SK-N-SH treated with all-trans-retinoic acid at 6 μM for 48 hours (cell line): ENCODE results near the gene PEMT.

Source experiments
- ATAC-seq: fragments of 200-7000 bp; cut with Tn5 transposase; 3 replicates; pipeline ENCODE4 v1.9.1; 2020; ENCODE audit warnings: mild to moderate bottlenecking, moderate library complexity
- ARNTL ChIP-seq: fragments of 450-650 bp; formaldehyde crosslinking; IDR thresholded peaks from 2 replicates; pipeline ENCODE4 v1.5.0; 2020; ENCODE audit warnings: low read depth, mild to moderate bottlenecking, moderate library complexity, borderline replicate concordance
- BACH2 ChIP-seq: fragments of 250-450 bp; sonication (Bioruptor Pico); IDR thresholded peaks from 2 replicates; pipeline ENCODE4 v1.9.0; 2021; ENCODE audit warnings: mild to moderate bottlenecking, borderline replicate concordance
- CREB5 ChIP-seq: fragments of 250-450 bp; sonication (Bioruptor Pico); IDR thresholded peaks from 2 replicates; pipeline ENCODE4 v1.5.1; 2020; ENCODE audit warnings: low read depth, mild to moderate bottlenecking, moderate library complexity
- CSDC2 ChIP-seq: fragments of 250-450 bp; sonication (Bioruptor Pico); IDR thresholded peaks from 2 replicates; pipeline ENCODE4 v1.5.0; 2020; ENCODE audit warnings: mild to moderate bottlenecking, moderate library complexity
- CSRNP3 ChIP-seq: fragments of 250-450 bp; sonication (Bioruptor Pico); IDR thresholded peaks from 2 replicates; pipeline ENCODE4 v1.5.1; 2021; ENCODE audit warnings: mild to moderate bottlenecking, moderate library complexity
- ESRRG ChIP-seq: fragments of 250-450 bp; sonication (Bioruptor Pico); IDR thresholded peaks from 2 replicates; pipeline ENCODE4 v1.6.1; 2021; ENCODE audit warnings: mild to moderate bottlenecking
- ISL1 ChIP-seq: fragments of 250-450 bp; sonication (Bioruptor Pico); IDR thresholded peaks from 2 replicates; pipeline ENCODE4 v2.1.2; 2022; ENCODE audit warnings: mild to moderate bottlenecking, moderate library complexity
- OSR1 ChIP-seq: fragments of 250-450 bp; sonication (Bioruptor Pico); IDR thresholded peaks from 2 replicates; pipeline ENCODE4 v1.8.0; 2022; ENCODE audit warnings: moderate library complexity, mild to moderate bottlenecking, inconsistent platforms
- POU6F1 ChIP-seq: fragments of 250-450 bp; sonication (Bioruptor Pico); IDR thresholded peaks from 2 replicates; pipeline ENCODE4 v1.8.0; 2021; ENCODE audit warnings: low read depth, mild to moderate bottlenecking, moderate library complexity, borderline replicate concordance
- PPARA ChIP-seq: fragments of 250-450 bp; sonication (Bioruptor Pico); IDR thresholded peaks from 2 replicates; pipeline ENCODE4 v1.5.0; 2020; ENCODE audit warnings: mild to moderate bottlenecking, borderline replicate concordance
- RARB ChIP-seq: fragments of 250-450 bp; sonication (Bioruptor Pico); IDR thresholded peaks from 2 replicates; pipeline ENCODE4 v1.8.0; 2021; ENCODE audit warnings: mild to moderate bottlenecking, moderate library complexity
- SNAI2 ChIP-seq: fragments of 250-450 bp; sonication (Bioruptor Pico); IDR thresholded peaks from 2 replicates; pipeline ENCODE4 v1.5.0; 2020; ENCODE audit warnings: mild to moderate bottlenecking, moderate library complexity
- TCF4 ChIP-seq: fragments of 250-450 bp; sonication (Bioruptor Pico); IDR thresholded peaks from 2 replicates; pipeline ENCODE4 v1.8.0; 2021; ENCODE audit warnings: mild to moderate bottlenecking, moderate library complexity, borderline replicate concordance
- ZC3H10 ChIP-seq: fragments of 250-450 bp; sonication (Bioruptor Pico); IDR thresholded peaks from 2 replicates; pipeline ENCODE4 v1.5.1; 2021; ENCODE audit warnings: mild to moderate bottlenecking, moderate library complexity
- TF ChIP-seq, protein P1 (sequence below): fragments of 250-450 bp; sonication (Bioruptor Pico); IDR thresholded peaks from 2 replicates; pipeline ENCODE4 v1.8.0; 2020; ENCODE audit warnings: mild to moderate bottlenecking, moderate library complexity, borderline replicate concordance
- TF ChIP-seq, protein P2 (sequence below): fragments of 250-450 bp; sonication (Bioruptor Pico); IDR thresholded peaks from 2 replicates; pipeline ENCODE4 v1.5.0; 2020; ENCODE audit warnings: mild to moderate bottlenecking, moderate library complexity

PEMT gene

DNA sequence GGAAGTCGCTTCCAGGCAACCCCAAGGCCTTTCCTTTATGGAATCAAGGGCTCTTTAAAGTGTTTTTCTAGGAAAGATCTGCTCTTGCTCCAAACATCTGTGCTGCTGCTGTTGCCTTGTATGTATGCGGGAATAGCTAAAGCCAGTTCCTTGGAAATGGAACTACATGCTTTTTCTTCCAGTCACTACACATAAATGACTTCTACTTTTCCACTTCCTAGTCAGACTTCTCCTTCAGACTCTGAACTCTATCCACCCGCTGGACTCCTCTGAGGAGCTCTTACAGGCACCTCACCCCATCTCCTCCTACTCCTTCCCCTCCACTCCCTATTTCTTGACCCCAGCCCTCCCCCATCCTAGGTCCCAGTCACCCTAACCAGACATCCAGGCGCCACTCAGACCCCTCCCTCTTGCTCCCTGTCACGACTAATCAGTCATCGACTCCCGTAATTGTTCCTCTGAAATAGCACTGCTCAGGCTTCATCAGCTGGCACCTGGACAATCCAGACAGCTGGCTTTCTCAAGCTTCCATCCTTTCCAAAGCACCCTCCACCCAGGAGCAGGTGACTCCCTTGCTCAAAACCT, 15.0 kb upstream of the PEMT start:
- no peak for ATAC-seq
- no peak for TF ChIP-seq ZC3H10 (CRISPR knock-in tag)
- no peak for TF ChIP-seq BACH2 (CRISPR knock-in tag)
- no peak for TF ChIP-seq POU6F1 (CRISPR knock-in tag)
- TF ChIP-seq, all 23 proteins: peak for 0

DNA sequence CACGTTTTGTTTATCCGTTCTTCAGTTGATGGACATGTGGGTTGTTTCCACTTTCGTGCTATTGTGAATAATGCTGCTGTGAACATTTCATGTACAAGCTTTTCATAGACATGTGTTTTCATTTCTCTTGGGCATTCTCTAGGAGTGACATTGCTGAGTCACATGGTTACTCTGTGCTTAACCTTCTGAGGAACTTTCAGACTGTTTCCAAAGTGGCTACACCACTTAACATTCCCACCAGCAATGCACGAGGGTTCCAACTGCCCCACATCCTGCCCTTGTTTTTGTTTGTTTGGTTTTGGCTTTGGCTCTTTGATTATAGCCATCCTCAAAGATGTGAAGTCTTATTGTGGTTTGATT, 14.2 kb upstream of the PEMT start:
- no peak for TF ChIP-seq SNAI2
- TF ChIP-seq CSRNP3 (CRISPR knock-in tag), result no peak
- TF ChIP-seq OSR1, result no peak
- no peak for TF ChIP-seq ARNTL (CRISPR knock-in tag)
- no peak for TF ChIP-seq POU6F1 (CRISPR knock-in tag)
- TF ChIP-seq CSDC2 (CRISPR knock-in tag), result no peak
- TF ChIP-seq ISL1 (CRISPR knock-in tag), result no peak
- no peak for TF ChIP-seq BACH2 (CRISPR knock-in tag)
- TF ChIP-seq PPARA (CRISPR knock-in tag), result no peak
- TF ChIP-seq, all 23 proteins: peak for 0
- ATAC-seq, result peak; percentile 60

- no peak for ATAC-seq
- TF ChIP-seq TCF4 (CRISPR knock-in tag), result no peak
Observed at GRCh38 chr17:17605083-17605728, 13.7 kb upstream of the PEMT start.

GRCh38 chr17:17603895-17604225, 12.4 kb upstream of the PEMT start:
- ATAC-seq, result no peak
- TF ChIP-seq BACH2 (CRISPR knock-in tag) (no peak), RARB (CRISPR knock-in tag) (no peak)
- TF ChIP-seq, protein P1, sequence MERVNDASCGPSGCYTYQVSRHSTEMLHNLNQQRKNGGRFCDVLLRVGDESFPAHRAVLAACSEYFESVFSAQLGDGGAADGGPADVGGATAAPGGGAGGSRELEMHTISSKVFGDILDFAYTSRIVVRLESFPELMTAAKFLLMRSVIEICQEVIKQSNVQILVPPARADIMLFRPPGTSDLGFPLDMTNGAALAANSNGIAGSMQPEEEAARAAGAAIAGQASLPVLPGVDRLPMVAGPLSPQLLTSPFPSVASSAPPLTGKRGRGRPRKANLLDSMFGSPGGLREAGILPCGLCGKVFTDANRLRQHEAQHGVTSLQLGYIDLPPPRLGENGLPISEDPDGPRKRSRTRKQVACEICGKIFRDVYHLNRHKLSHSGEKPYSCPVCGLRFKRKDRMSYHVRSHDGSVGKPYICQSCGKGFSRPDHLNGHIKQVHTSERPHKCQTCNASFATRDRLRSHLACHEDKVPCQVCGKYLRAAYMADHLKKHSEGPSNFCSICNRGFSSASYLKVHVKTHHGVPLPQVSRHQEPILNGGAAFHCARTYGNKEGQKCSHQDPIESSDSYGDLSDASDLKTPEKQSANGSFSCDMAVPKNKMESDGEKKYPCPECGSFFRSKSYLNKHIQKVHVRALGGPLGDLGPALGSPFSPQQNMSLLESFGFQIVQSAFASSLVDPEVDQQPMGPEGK, result no peak
- TF ChIP-seq, protein P2, sequence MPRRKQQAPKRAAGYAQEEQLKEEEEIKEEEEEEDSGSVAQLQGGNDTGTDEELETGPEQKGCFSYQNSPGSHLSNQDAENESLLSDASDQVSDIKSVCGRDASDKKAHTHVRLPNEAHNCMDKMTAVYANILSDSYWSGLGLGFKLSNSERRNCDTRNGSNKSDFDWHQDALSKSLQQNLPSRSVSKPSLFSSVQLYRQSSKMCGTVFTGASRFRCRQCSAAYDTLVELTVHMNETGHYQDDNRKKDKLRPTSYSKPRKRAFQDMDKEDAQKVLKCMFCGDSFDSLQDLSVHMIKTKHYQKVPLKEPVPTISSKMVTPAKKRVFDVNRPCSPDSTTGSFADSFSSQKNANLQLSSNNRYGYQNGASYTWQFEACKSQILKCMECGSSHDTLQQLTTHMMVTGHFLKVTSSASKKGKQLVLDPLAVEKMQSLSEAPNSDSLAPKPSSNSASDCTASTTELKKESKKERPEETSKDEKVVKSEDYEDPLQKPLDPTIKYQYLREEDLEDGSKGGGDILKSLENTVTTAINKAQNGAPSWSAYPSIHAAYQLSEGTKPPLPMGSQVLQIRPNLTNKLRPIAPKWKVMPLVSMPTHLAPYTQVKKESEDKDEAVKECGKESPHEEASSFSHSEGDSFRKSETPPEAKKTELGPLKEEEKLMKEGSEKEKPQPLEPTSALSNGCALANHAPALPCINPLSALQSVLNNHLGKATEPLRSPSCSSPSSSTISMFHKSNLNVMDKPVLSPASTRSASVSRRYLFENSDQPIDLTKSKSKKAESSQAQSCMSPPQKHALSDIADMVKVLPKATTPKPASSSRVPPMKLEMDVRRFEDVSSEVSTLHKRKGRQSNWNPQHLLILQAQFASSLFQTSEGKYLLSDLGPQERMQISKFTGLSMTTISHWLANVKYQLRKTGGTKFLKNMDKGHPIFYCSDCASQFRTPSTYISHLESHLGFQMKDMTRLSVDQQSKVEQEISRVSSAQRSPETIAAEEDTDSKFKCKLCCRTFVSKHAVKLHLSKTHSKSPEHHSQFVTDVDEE (CRISPR knock-in tag), result no peak

GRCh38 chr17:17603178-17603894, 11.8 kb upstream of the PEMT start:
- TF ChIP-seq ESRRG (CRISPR knock-in tag), result no peak
- TF ChIP-seq CREB5 (CRISPR knock-in tag), result no peak

More at GRCh38 chr17:17603178-17603894, 11.8 kb upstream of the PEMT start:
- ATAC-seq, result no peak
